BLaER1 (cell line): ENCODE results near the gene ATP5ME.

Experiments
- H3K27ac ChIP-seq: shearing (Covaris generic); formaldehyde crosslinking; 2 replicates; pipeline ENCODE4 v1.8.1; 2022
- H3K27me3 ChIP-seq: shearing (Covaris generic); formaldehyde crosslinking; 2 replicates; pipeline ENCODE4 v1.8.1; 2022
- H3K36me3 ChIP-seq: shearing (Covaris generic); formaldehyde crosslinking; 2 replicates; pipeline ENCODE4 v1.8.1; 2022
- H3K4me1 ChIP-seq: shearing (Covaris generic); formaldehyde crosslinking; 2 replicates; pipeline ENCODE4 v1.8.1; 2022
- H3K4me2 ChIP-seq: shearing (Covaris generic); formaldehyde crosslinking; 2 replicates; pipeline ENCODE4 v1.8.1; 2022
- H3K4me3 ChIP-seq: shearing (Covaris generic); formaldehyde crosslinking; 2 replicates; pipeline ENCODE4 v1.8.1; 2022
- H3K9ac ChIP-seq: shearing (Covaris generic); formaldehyde crosslinking; 2 replicates; pipeline ENCODE4 v1.8.1; 2022
- H3K9me3 ChIP-seq: shearing (Covaris generic); formaldehyde crosslinking; 2 replicates; pipeline ENCODE4 v1.8.1; 2022
- H4K20me1 ChIP-seq: shearing (Covaris generic); formaldehyde crosslinking; 2 replicates; pipeline ENCODE4 v1.8.1; 2022
- Cebpa-rat ChIP-seq: shearing (Covaris generic); IDR thresholded peaks from 2 replicates; pipeline ENCODE4 v1.8.1; 2022

ATP5ME gene, protein sequence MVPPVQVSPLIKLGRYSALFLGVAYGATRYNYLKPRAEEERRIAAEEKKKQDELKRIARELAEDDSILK

DNA sequence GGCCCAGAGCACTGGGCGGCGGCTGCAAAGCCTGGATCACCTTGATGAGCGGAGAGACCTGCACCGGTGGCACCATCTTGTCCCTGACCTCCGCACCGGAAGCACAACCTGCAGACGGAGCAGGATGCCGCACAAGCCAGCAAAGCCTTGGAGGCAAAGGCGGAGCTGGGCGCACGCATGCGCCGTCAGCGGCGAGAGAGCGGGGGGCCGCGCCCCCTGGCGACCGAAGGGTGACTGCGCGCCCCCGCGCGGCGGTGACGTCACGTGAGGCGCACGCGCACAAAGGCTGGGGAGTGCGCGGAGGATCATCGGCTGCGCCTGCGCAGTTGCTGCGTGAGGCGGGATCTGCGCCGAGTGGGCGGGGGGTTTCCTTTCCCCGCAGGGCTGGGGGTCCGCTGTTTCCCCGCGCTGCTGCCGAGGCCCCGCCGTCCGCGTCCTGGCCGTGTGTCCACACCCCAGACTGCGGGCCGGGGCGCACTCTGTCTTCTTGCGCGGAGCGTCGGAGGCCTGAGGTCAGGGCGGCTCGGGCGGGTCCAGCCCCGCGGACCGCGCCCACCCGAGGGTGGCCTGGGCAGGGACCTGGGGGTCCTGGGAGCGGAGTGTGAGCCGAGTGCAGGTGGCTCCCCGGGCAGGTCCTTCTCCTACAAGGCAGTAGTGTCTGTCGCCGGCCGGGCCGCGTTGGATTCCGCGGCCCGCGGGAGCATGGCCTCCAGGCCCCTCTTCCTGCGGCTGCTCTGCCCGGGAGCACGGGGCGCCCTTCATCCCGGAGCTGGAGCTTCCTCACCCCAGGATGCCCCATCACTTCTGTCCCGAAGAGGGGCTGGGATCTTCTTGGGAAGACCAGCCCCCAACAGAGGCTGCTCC, at the start of gene ATP5ME, which contains the start of gene MYL5:
TSS of gene ATP5ME (minus strand) at position 105 of the 864 bp plus-strand sequence. CDS start at position 76, 29 bp downstream.
TSS of gene MYL5 (plus strand) at position 371 of the 864 bp plus-strand sequence. CDS start 3,485 bp downstream, outside the sequence.
- Histone ChIP-seq H3K27me3 (no peaks in the 10 kb centered on the region), H3K27ac (peak within 1 kb of the TSS; percentile 96), H3K4me2 (peak within 1 kb of the TSS; percentile 98), H3K9ac (peak within 1 kb of the TSS; percentile 96), H3K9me3 (no peaks in the 10 kb centered on the region), H3K4me3 (peak within 1 kb of the TSS; percentile 95), H3K4me1 (peaks cover 54% of the 10 kb centered on the region), H3K36me3 (peaks cover 36% of the 10 kb centered on the region), H4K20me1 (peaks cover 7% of the 10 kb centered on the region; the same call in 1 of the 2 replicates)
- TF ChIP-seq Cebpa-rat = no peak

DNA sequence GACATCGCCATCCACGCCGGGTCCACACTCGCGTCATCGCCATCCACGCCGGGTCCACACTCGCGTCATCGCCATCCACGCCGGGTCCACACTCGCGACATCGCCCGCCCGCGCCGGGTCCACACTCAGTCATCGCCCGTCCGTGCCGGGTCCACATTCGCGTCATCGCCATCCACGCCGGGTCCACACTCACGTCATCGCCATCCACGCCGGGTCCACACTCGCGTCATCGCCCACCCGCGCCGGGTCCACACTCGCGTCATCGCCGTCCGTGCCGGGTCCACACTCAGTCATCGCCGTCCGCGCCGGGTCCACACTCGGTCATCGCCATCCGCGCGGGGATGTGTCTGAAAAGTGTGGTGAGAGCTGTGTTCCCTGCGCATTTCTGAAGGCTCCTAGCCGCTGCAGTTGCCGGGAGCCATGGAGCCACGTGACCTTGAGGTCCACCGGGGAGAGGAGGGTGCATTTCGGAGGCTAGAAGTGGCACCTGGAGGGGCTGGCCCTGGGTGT, 48.8 kb upstream of the ATP5ME start:
- Histone ChIP-seq H3K36me3 (peaks cover 95% of the 10 kb centered on the region), H3K4me3 (no peak overlapping the region), H3K4me1 (peaks cover 22% of the 10 kb centered on the region), H3K4me2 (no peak overlapping the region), H3K27me3 (no peaks in the 10 kb centered on the region), H3K27ac (no peak overlapping the region), H4K20me1 (peaks cover 100% of the 10 kb centered on the region), H3K9me3 (peaks cover 4% of the 10 kb centered on the region; the same call in 1 of the 2 replicates), H3K9ac (no peak overlapping the region)
- no peak for TF ChIP-seq Cebpa-rat

DNA sequence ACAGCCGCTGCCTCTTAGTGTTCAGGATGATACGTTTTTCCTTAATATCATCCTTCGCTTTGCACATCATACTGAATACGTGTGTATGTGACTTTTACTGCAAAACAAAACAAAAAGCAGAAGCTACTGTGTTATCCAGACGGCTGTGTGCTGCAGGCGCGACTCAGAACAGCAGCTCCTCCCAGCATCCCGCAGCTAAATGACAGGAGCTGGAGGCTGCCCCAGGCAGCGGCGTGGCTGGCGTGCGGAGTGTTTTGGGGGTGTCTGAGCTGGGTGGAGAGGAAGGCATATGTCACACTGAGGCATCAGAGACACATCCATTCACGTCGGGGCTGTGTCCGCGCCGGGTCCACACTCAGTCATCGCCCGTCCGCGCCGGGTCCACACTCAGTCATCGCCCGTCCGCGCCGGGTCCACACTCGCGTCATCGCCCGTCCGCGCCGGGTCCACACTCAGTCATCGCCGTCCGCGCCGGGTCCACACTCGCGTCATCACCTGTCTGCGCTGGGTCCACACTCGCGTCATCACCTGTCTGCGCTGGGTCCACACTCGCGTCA, 48.2 kb upstream of the ATP5ME start:
- H3K9me3 ChIP-seq = peaks cover 4% of the 10 kb centered on the region; the same call in 1 of the 2 replicates
- H3K4me3 ChIP-seq = no peak overlapping the region
- H3K4me2 ChIP-seq = no peak overlapping the region
- H4K20me1 ChIP-seq = peaks cover 100% of the 10 kb centered on the region
- H3K9ac ChIP-seq = no peak overlapping the region
- peaks cover 29% of the 10 kb centered on the region for H3K4me1 ChIP-seq
- H3K27me3 ChIP-seq = no peaks in the 10 kb centered on the region
- TF ChIP-seq Cebpa-rat = no peak
- no peak overlapping the region for H3K27ac ChIP-seq
- H3K36me3 ChIP-seq = peaks cover 95% of the 10 kb centered on the region

DNA sequence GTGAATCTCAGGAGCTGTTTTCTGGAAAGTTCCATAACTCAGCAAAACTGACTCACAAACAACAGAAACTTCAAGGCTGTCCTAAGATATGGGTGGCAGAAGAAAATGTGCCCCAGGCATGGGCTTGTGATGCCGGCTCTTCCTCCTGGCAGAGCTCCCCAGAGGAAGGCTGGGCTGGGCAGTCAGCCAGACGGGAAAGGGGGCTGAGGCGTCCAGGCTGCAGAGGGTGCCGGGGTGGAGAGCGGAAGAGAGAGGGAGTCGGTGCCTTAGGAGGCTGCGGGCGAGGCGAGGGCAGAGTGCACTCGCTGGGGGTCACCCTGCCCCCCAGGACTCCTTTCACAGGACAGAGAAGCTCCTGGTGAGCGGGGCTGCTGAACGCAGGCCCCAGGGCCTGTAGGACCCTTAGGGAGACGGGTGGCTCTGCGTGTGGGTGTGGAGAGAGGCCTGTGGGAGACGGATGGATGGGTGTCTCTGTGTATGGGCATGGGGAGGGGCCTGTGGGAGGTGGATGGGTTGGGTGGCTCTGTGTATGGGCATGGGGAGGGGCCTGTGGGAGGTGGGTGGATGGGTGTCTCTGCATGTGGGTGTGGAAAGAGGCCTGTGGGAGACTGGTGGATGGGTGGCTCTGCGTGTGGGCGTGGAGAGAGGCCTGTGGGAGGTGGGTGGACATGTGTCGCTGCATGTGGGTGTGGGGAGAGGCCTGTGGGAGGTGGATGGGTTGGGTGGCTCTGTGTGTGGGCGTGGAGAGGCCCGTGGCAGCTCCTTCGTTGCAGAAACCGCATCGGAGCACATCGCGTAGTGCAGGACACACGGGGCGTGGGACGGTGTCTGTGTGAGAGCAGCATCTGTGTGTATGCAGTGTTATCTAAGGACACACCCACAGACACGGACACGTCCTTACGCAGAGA, 47.4 kb upstream of the ATP5ME start:
- H3K4me1 ChIP-seq = peaks cover 29% of the 10 kb centered on the region
- H3K9ac ChIP-seq = no peak overlapping the region
- H3K4me3 ChIP-seq = no peak overlapping the region
- no peak overlapping the region for H3K4me2 ChIP-seq
- peaks cover 100% of the 10 kb centered on the region for H4K20me1 ChIP-seq
- H3K36me3 ChIP-seq = peaks cover 92% of the 10 kb centered on the region
- TF ChIP-seq Cebpa-rat = no peak
- H3K27me3 ChIP-seq = no peaks in the 10 kb centered on the region
- H3K27ac ChIP-seq = no peak overlapping the region
- peaks cover 4% of the 10 kb centered on the region; the same call in 1 of the 2 replicates for H3K9me3 ChIP-seq

DNA sequence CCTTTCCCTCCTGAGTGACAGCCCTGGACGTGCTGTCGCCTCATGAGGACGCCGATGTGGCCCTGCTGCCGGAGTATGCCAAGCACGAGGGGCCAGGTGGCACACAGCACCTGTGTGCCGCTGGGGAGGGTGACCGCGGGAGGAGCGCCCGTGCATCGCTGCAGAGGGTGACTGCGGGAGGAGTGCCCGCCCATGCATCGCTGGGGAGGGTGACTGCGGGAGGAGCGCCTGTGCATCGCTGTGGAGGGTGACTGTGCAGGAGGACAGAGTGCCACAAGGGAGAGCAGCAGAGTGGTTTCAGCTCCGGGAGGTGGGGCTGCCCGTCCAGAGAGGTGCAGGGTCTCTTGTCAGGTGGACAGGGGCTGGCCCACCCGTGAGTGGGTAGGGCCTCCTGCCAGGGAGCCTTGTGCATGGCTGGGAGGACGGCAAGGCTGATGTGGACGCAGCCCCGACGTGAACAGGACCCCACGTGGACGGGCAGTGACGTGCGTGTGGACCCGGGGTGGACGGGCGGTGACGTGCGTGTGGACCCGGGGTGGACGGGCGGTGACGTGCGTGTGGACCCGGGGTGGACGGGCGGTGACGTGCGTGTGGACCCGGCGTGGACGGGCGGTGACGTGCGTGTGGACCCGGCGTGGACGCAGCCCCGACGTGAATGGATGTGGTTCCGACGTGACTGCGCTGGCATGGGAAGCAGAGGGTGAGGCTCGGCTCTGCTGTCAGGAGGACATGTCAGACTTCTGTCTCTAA, 46.2 kb upstream of the ATP5ME start:
- H3K4me3 ChIP-seq = no peak overlapping the region
- no peak overlapping the region for H3K9ac ChIP-seq
- no peak for TF ChIP-seq Cebpa-rat
- peaks cover 4% of the 10 kb centered on the region; the same call in 1 of the 2 replicates for H3K9me3 ChIP-seq
- no peak overlapping the region for H3K27ac ChIP-seq
- no peaks in the 10 kb centered on the region for H3K27me3 ChIP-seq
- H4K20me1 ChIP-seq = peaks cover 100% of the 10 kb centered on the region
- peaks cover 89% of the 10 kb centered on the region for H3K36me3 ChIP-seq
- no peak overlapping the region for H3K4me2 ChIP-seq
- H3K4me1 ChIP-seq = peaks cover 20% of the 10 kb centered on the region

DNA sequence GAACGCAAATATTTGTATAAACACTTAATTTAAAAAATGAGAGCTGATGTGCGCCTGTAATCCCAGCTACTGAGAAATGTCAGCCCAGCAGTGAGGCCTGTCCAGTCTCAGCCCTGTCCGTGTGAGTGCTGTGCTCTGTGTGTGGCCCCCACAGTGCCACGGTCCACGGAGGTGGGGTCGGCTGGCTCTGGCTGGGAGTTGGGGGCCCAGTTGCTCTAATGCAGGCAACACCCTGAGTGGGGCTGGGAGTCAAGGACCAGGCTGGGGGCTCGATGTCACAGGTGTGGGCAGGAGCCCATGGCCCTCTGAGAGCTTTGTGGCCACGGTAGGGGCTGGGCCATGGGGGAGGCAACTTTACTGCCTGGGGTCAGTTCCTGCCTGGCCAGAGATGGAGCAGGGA, 44.4 kb upstream of the ATP5ME start:
- Histone ChIP-seq H3K4me3 (no peak overlapping the region), H3K4me1 (peaks cover 20% of the 10 kb centered on the region), H3K27ac (no peak overlapping the region), H3K36me3 (peaks cover 89% of the 10 kb centered on the region), H3K4me2 (no peak overlapping the region), H3K9me3 (peaks cover 4% of the 10 kb centered on the region; the same call in 1 of the 2 replicates), H3K9ac (no peak overlapping the region), H4K20me1 (peaks cover 100% of the 10 kb centered on the region), H3K27me3 (no peaks in the 10 kb centered on the region)
- TF ChIP-seq Cebpa-rat = no peak

DNA sequence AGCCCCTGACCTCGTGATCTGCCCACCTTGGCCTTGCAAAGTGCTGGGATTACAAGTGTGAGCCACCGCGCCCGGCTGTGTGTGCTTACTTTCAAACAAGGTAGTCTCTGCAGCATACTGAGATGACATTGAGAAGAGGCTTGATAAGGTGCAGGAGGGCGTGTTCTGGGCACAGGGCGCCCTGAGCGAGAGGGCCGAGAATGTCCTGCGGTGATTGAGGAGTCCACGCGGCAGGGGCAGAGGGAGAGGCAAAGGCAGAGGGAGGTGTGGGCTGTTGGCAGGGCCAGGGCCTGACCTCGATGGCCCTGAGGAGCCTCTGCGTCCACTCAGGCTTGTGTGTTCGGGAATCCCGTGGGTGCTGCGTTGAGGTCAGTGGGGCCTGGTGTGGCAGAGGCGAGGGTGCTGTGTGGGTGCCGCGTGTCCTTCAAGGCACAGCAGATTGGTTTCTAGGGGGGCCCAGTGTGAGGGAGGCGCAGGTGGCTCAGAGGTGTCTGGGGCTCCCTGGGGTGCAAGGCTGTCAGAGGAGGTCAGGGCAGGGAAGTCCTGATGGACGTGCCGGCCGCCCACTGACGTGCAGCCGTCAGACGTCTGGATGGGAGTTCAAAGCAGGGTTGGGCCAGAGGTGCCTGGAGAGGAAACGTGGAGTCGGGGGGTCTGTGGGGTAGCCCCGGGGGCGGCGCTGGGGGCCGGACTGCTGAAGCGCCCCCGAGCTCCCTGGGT, 43.7 kb upstream of the ATP5ME start:
- peak overlapping the region; percentile 26; the same call in 1 of the 2 replicates for H3K27ac ChIP-seq
- peaks cover 100% of the 10 kb centered on the region for H4K20me1 ChIP-seq
- no peak overlapping the region for H3K9ac ChIP-seq
- peaks cover 26% of the 10 kb centered on the region for H3K4me1 ChIP-seq
- peak overlapping the region; percentile 4 for H3K4me2 ChIP-seq
- H3K36me3 ChIP-seq = peaks cover 89% of the 10 kb centered on the region
- H3K9me3 ChIP-seq = peaks cover 4% of the 10 kb centered on the region; the same call in 1 of the 2 replicates
- H3K27me3 ChIP-seq = no peaks in the 10 kb centered on the region
- H3K4me3 ChIP-seq = no peak overlapping the region
- no peak for TF ChIP-seq Cebpa-rat

DNA sequence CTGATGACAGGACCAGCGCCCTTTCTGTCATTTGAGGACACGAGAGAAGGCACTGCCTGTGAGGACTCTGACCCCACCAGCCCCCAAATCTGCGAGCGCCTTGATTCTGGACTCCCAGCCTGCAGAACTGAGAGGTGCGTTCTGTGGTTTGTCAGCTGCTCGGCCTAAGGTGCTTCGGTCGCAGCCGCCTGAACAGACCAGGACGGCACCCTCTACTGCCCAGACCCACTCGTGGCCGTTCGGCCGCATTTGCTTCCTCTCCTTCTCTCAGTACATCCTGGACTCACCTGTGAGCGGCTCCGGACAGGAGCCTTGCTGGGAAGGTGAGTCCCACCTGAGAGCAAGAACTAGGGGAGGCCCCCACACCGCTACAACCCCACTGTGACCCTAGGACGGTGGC, 40.0 kb upstream of the ATP5ME start:
- Histone ChIP-seq H3K9me3 (peaks cover 12% of the 10 kb centered on the region), H3K27me3 (no peaks in the 10 kb centered on the region), H3K27ac (no peak overlapping the region), H3K9ac (no peak overlapping the region), H3K4me1 (peaks cover 39% of the 10 kb centered on the region), H3K4me3 (no peak overlapping the region), H3K36me3 (peaks cover 76% of the 10 kb centered on the region), H3K4me2 (no peak overlapping the region), H4K20me1 (peaks cover 100% of the 10 kb centered on the region)
- TF ChIP-seq Cebpa-rat = no peak
